Activated T-cell treated with anti-CD3 and anti-CD28 coated beads for 1 hour (primary cell): ENCODE data around the gene CPNE9.
"Not testable (repeated sequence)": the region's sequence is repeated elsewhere in the genome, so short reads cannot be mapped to it uniquely, and the experiment has no call there.

Experiments
- DNase-seq: peaks from one replicate; pipeline ENCODE4 v3.0.0-alpha.2; 2020; ENCODE audit warnings: low read depth

CPNE9 gene

GRCh38 chr3:9746330-9746729 lies 42.7 kb downstream of the CPNE9 start:
- DNase-seq, result no peak

GRCh38 chr3:9747267-9747666 lies 43.6 kb downstream of the CPNE9 start:
- no peak for DNase-seq

- no peak for DNase-seq
Observed at GRCh38 chr3:9748031-9748430, 44.4 kb downstream of the CPNE9 start.

GRCh38 chr3:9749296-9749644 lies 45.6 kb downstream of the CPNE9 start:
- DNase-seq, result no peak

- peak; percentile 86 for DNase-seq
Observed at GRCh38 chr3:9749645-9750555, 46.3 kb downstream of the CPNE9 start, which contains the start of gene OGG1. OGG1 (plus strand) TSS chr3:9749952; CDS start chr3:9750287, 335 bp downstream.

GRCh38 chr3:9750556-9751411 lies 47.2 kb downstream of the CPNE9 start:
- no peak for DNase-seq

GRCh38 chr3:9754678-9755077 lies 51.0 kb downstream of the CPNE9 start:
- DNase-seq, result no peak

GRCh38 chr3:9757427-9757826 lies 53.8 kb downstream of the CPNE9 start:
- DNase-seq, result no peak

- no peak for DNase-seq
Observed at GRCh38 chr3:9760779-9761505, 57.3 kb downstream of the CPNE9 start.

- no peak for DNase-seq
Observed at GRCh38 chr3:9761919-9762318, 58.3 kb downstream of the CPNE9 start.

- no peak for DNase-seq
Observed at GRCh38 chr3:9762871-9763270, 59.2 kb downstream of the CPNE9 start.

- no peak for DNase-seq
Observed at GRCh38 chr3:9765865-9766264, 62.2 kb downstream of the CPNE9 start.

- no peak for DNase-seq
Observed at GRCh38 chr3:9767418-9767817, 63.8 kb downstream of the CPNE9 start.

GRCh38 chr3:9768141-9768775 lies 64.6 kb downstream of the CPNE9 start:
- no peak for DNase-seq

GRCh38 chr3:9769012-9769411 lies 65.4 kb downstream of the CPNE9 start:
- no peak for DNase-seq

GRCh38 chr3:9769426-9770275 lies 66.0 kb downstream of the CPNE9 start, which contains the start of gene CAMK1:
CAMK1 (minus strand) TSS chr3:9769947; CDS start chr3:9767749, 2,198 bp downstream.
- DNase-seq, result peak; percentile 26

GRCh38 chr3:9770276-9770812 lies 66.7 kb downstream of the CPNE9 start:
- no peak for DNase-seq

- DNase-seq, result not testable (repeated sequence)
Observed at GRCh38 chr3:9771007-9771406, 67.4 kb downstream of the CPNE9 start.

- DNase-seq, result no peak
Observed at GRCh38 chr3:9776896-9777693, 73.5 kb downstream of the CPNE9 start.

- DNase-seq, result no peak
Observed at GRCh38 chr3:9777694-9778021, 74.0 kb downstream of the CPNE9 start.
